Nephron (organoid): ENCODE data around the gene PGBD2.
"Not testable (repeated sequence)": the region's sequence is repeated elsewhere in the genome, so short reads cannot be mapped to it uniquely, and the experiment has no call there.

Experiments used
- H3K27ac Mint-ChIP-seq, 3 experiments: 2 replicates each; pipeline ENCODE4 v1.8.0; 2020; ENCODE audit warnings: mixed read lengths in 3 of 3, mild to moderate bottlenecking in 2 of 3, moderate library complexity in 1 of 3
- H3K27me3 Mint-ChIP-seq: 2 replicates; pipeline ENCODE4 v1.8.0; 2021; ENCODE audit warnings: low read depth, mild to moderate bottlenecking, moderate library complexity, mixed read lengths
- H3K36me3 Mint-ChIP-seq: 2 replicates; pipeline ENCODE4 v1.8.0; 2020; ENCODE audit warnings: low read depth, mixed read lengths
- H3K4me1 Mint-ChIP-seq: 2 replicates; pipeline ENCODE4 v1.8.0; 2020; ENCODE audit warnings: mixed read lengths
- H3K4me3 Mint-ChIP-seq, 3 experiments: 2 replicates each; pipeline ENCODE4 v1.8.0; 2020; ENCODE audit warnings: mild to moderate bottlenecking in 3 of 3, mixed read lengths in 3 of 3, moderate library complexity in 2 of 3
- H3K9me3 Mint-ChIP-seq: 2 replicates; pipeline ENCODE4 v1.8.0; 2020; ENCODE audit warnings: mixed read lengths
- TF ChIP-seq, protein P1 (sequence below), 3 experiments: fragments of 200-600 bp; sonication (generic); IDR thresholded peaks; one replicate each; pipeline ENCODE4 v1.5.0; 2021; ENCODE audit warnings: antibody characterized with exemption in 3 of 3; ENCODE audit not compliant: unreplicated experiment in 3 of 3

PGBD2 gene

GRCh38 chr1:248918131-248918530 lies 12.1 kb downstream of the PGBD2 start:
- Mint-ChIP-seq H3K36me3 (peaks cover 78% of the 10 kb centered on the region), H3K9me3 (no peaks in the 10 kb centered on the region), H3K4me3 (no peak overlapping the region), H3K27ac (no peak overlapping the region), H3K4me1 (no peaks in the 10 kb centered on the region), H3K27me3 (no peaks in the 10 kb centered on the region)
- TF ChIP-seq, protein P1, sequence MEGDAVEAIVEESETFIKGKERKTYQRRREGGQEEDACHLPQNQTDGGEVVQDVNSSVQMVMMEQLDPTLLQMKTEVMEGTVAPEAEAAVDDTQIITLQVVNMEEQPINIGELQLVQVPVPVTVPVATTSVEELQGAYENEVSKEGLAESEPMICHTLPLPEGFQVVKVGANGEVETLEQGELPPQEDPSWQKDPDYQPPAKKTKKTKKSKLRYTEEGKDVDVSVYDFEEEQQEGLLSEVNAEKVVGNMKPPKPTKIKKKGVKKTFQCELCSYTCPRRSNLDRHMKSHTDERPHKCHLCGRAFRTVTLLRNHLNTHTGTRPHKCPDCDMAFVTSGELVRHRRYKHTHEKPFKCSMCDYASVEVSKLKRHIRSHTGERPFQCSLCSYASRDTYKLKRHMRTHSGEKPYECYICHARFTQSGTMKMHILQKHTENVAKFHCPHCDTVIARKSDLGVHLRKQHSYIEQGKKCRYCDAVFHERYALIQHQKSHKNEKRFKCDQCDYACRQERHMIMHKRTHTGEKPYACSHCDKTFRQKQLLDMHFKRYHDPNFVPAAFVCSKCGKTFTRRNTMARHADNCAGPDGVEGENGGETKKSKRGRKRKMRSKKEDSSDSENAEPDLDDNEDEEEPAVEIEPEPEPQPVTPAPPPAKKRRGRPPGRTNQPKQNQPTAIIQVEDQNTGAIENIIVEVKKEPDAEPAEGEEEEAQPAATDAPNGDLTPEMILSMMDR (IDR thresholded peaks at IDR 0.05; ENCODE audit: unreplicated experiment in 3 of 3), result no peak

DNA sequence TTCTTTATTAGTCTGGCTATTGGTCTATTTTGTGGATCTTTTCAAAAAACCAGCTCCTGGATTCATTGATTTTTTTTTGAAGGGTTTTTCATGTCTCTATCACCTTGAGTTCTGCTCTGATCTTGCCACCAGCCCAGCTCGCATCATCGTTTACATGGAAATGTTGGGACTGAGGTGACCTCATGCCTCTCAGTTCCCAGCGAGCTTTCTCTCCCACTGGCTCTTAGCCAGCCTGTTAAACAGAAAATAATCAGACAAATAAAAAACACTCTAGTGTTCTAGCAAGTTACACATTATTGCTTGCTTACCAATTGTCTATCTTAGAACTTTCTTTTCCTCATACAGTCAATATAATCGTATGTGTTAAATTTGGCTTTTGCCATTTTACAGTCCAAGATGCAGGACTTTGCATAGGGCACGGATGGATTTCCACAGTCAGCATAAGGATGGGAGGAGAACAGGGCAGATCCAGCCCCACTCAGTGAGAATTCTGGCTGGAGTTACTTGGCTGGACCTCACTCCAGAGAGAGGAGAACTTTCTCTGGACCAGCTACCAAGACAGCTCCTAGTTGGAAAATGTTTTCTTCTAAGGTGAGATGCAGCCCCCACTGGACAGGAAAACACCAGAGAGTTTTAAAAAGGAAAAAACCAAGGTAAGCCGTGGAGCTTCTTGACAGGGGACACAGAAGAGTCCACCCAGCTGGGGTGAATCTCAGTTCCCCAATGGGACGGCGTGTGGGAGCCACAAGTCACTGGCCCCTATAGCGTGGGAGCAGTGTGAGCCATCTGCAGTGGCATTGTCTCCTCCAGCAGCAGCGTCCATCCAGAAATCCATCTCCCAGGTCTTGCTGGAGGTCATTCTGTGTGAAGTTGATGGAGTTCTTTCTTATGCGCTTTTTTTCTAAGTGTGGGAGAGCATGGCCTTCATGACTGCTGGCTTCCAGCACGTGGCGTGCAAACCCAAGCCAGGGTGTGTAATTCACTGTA lies 17.6 kb downstream of the PGBD2 start:
- Mint-ChIP-seq H3K27ac (peak overlapping the region in 2 of 3 experiments; percentile 11 to 18), H3K4me3 (no peak overlapping the region), H3K36me3 (peaks cover 41% of the 10 kb centered on the region), H3K9me3 (no peaks in the 10 kb centered on the region), H3K27me3 (no peaks in the 10 kb centered on the region), H3K4me1 (peaks cover 33% of the 10 kb centered on the region)
- TF ChIP-seq, protein P1 (IDR thresholded peaks at IDR 0.05; ENCODE audit: unreplicated experiment in 3 of 3), result no peak

DNA sequence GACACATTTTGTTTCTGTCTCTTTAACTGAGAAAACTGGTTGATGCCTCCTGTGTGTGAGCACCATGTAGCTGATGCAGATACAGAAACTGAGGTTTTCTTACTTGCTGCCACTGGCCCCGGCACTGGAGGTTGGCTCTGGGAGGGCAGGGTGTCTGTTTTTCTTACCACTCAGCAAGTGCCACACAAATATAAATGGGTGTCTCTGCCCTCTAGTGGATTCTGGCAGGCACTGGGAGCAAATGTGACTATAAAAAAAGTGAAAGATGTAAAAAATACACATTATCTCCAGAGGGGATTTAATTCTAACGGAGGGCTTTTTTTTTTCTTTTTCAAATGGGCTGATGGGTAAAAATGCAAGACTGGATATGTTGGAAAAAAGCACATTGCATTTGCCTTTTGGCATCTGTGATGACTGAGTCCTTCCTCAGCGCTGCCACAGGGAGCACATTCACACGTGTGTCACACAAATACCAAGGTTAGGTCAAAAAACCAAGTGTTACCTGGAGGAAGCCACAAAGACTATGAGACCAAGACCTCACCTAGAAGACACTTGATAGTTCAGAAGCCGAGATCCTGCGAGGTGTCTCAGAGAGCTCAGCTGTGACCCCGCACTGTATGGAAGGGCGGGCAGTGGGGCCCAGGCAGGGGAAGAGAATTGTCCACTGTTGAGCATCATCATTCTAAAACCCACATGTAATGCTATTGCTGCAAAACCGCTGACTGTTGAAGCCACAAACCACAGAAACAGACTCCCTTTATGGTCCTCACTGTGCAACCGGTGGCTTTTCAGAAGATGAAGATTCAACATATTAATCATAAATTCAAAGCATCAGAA lies 18.9 kb downstream of the PGBD2 start:
- Mint-ChIP-seq H3K4me3 (no peak overlapping the region), H3K9me3 (no peaks in the 10 kb centered on the region), H3K36me3 (peaks cover 30% of the 10 kb centered on the region), H3K27ac (peak overlapping the region in 1 of 3 experiments; percentile 18), H3K27me3 (no peaks in the 10 kb centered on the region), H3K4me1 (peaks cover 38% of the 10 kb centered on the region)
- TF ChIP-seq, protein P1 (IDR thresholded peaks at IDR 0.05; ENCODE audit: unreplicated experiment in 3 of 3), result peak; percentile 55 to 71 (median 66)

GRCh38 chr1:248925859-248926258 lies 19.8 kb downstream of the PGBD2 start:
- H3K4me1 Mint-ChIP-seq, result peaks cover 38% of the 10 kb centered on the region
- H3K4me3 Mint-ChIP-seq, H3K27me3 Mint-ChIP-seq, H3K9me3 Mint-ChIP-seq, H3K27ac Mint-ChIP-seq: not testable (repeated sequence)
- H3K36me3 Mint-ChIP-seq, result peaks cover 22% of the 10 kb centered on the region

DNA sequence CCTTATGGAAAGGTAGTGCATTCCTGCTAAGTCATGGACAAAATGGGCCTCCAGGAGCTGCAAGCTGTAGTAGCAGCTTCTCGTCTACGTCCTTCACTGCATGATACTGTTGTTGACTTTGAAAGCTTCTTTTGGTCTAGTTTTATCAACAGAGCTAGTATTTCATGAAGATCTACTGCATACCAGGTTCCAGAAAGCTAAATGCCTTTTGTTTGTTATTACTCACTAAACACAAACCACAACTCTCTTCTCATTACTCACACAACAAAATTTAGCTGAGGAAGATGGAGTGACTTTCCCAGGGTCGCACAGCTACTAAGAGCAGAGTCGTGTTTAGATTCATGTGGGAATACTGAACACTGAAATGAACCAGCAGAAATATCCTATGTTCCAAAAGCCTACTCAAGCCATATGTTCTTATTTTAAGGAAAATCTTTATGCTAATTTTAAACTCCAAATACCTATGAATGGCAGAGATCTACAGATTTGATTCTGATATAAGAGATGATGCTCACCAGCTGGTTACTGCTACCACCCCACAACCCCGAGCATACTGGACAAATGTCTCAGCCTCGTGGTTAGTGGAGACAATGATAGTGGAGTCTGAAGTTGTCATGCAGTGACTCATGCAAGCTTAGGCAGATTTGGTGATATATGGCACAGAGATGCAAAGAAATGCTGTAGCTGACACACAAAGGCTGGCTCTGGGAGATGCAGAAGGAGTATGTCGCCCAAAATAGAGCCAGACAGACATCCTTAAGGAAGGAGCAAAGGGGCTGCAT lies 20.6 kb downstream of the PGBD2 start:
- Mint-ChIP-seq H3K27me3 (no peaks in the 10 kb centered on the region), H3K27ac (peak overlapping the region in 2 of 3 experiments; percentile 11 to 37), H3K36me3 (peaks cover 15% of the 10 kb centered on the region), H3K4me3 (no peak overlapping the region), H3K9me3 (no peaks in the 10 kb centered on the region), H3K4me1 (peaks cover 38% of the 10 kb centered on the region)
- TF ChIP-seq, protein P1 (IDR thresholded peaks at IDR 0.05; ENCODE audit: unreplicated experiment in 3 of 3), result no peak

DNA sequence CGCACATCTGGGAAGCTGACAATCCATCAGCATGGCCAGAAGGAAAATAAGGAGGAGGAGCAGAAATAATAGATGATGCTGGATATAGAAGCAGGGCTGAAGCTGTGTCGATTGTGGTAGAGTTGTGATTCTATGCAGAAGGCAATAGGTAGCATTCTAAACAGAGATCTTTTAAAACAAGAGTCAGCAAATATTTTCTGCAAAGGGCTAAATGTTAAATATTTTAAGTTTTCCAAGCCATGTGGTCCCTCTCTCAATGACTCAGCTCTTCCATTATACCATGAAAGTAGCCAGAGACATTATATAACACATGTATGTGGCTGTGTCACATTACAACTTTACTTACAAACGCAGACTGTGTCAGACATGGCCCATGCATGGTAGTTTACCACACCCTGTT lies 21.2 kb downstream of the PGBD2 start:
- not testable (repeated sequence) for H3K4me3 Mint-ChIP-seq, H3K27me3 Mint-ChIP-seq, H3K9me3 Mint-ChIP-seq
- Mint-ChIP-seq H3K27ac (peak overlapping the region in 2 of 3 experiments; percentile 11 to 37), H3K36me3 (peaks cover 12% of the 10 kb centered on the region), H3K4me1 (peaks cover 38% of the 10 kb centered on the region)

DNA sequence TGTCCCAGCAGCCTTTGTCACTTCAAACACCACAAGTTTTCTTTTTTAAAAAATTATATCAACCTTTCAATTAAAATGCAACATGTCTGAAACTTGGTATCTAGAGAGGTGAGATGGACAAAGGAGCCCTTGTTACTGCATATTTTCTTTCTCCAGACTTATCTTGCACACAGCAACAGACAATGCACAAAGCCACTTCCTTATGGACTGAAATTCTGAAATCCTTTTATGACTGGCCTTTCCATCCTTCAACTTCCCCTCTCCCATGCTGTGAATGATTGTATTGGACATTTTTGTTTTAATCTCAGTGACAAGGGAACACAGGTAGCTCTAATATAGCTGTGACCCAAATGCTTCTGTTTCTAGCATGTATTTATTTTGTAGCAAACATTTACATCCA lies 22.1 kb downstream of the PGBD2 start:
- H3K9me3 Mint-ChIP-seq, H3K4me3 Mint-ChIP-seq, H3K36me3 Mint-ChIP-seq, H3K27me3 Mint-ChIP-seq: not testable (repeated sequence)
- Mint-ChIP-seq H3K4me1 (peaks cover 38% of the 10 kb centered on the region), H3K27ac (peak overlapping the region in 1 of 3 experiments; percentile 26)

- H3K4me3 Mint-ChIP-seq, H3K9me3 Mint-ChIP-seq, H3K36me3 Mint-ChIP-seq, H3K27ac Mint-ChIP-seq, H3K27me3 Mint-ChIP-seq: not testable (repeated sequence)
- H3K4me1 Mint-ChIP-seq, result peaks cover 25% of the 10 kb centered on the region
These were observed 24.0 kb downstream of the PGBD2 start for GRCh38 chr1:248930037-248930436.

DNA sequence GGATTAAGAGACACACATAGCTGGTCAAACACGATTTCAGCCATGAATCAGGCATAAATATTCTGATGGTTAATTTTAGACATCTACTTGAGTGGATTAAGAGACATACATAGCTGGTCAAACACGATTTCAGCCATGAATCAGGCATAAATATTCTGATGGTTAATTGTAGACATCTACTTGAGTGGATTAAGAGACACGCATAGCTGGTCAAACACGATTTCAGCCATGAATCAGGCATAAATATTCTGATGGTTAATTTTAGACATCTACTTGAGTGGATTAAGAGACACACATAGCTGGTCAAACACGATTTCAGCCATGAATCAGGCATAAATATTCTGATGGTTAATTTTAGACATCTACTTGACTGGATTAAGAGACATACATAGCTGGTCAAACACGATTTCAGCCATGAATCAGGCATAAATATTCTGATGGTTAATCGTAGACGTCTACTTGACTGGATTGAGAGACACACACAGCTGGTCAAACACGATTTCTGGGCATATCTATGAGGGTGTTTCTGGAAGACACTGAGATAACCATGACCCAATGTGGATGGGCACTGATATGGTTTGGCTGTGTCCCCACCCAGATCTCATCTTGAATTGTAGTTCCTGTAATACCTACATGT lies 32.3 kb downstream of the PGBD2 start:
- not testable (repeated sequence) for H3K9me3 Mint-ChIP-seq, H3K27me3 Mint-ChIP-seq, H3K4me1 Mint-ChIP-seq, H3K27ac Mint-ChIP-seq, H3K4me3 Mint-ChIP-seq, H3K36me3 Mint-ChIP-seq
